H4 (cell line): Measurements from ENCODE around the gene ZEB2. TPM values are rescaled to one million over a fixed set of nuclear protein-coding genes. Genes with fewer than 3 reads are reported as not detected.

ENCODE experiments used
- DNase-seq: peaks from one replicate; pipeline ENCODE4 v3.0.0-alpha.2; 2015; ENCODE audit warnings: low spot score
- total RNA-seq: library from RNA; depleted of rRNA; stranded (reverse); fragments of >200 nt; shearing (Covaris generic); gene quantifications from 2 replicates; pipeline ENCODE4 v1.2.3, GENCODE V29; 2014

Gene ZEB2
- total RNA-seq, 1 experiment from 2014 or later, result 17.0 TPM

DNA sequence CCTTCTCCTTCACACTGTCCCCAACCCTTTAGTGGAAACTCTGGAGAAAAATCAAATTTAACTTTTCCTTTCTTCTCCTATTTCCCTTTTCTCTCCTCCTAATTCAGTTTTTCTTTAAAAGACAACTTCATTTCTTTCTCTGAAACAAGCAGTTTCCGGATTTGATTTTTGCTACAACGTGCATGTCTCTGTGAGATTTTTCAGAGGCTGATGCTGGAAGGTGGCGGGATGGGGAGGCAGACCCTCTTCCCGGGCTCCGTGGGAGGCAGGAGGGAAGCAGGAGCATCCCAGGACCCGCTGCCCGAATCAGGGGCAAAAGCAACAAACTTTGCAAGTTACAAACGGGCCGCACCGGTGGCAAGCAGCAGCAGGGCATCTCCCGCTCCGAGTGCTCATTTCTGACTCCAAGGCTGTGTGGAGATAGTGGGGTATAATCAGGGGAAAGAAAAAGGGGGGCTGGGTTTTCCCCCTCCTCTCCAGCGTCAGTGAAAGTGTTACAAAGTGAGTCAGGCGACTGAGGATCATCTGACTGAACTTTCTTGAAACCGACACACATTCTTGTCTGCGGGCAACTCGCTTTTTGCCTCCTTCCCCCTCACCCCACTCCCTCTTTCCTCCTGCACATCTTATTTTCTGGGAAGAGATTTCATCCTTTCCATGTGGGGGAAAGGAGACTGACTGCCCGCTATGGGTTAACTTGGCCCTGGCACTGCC, 6.4 kb downstream of the ZEB2 start:
- DNase-seq, result no peak

DNA sequence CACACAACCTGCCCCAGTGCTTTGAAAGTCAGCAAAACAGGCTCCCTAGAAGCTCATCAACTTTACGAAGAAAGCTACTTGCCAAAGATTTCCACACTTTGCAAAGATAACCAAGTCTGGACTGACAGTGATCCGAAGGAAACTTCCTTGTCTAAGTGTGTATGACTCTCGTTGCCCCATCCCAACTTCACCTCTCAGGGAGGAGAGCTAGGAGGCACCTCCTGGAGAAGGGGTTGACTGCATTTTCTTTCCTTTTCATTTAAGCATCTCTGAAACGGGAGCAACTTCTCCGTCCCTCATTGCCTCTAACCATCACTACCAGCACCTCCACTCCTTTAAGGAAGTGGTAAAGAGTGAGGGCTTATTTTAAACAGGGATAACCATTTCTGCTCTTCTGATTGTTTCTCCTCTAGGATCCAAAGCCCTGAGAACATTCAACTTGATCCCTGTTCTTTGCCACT, 7.0 kb downstream of the ZEB2 start:
- DNase-seq, result no peak

DNA sequence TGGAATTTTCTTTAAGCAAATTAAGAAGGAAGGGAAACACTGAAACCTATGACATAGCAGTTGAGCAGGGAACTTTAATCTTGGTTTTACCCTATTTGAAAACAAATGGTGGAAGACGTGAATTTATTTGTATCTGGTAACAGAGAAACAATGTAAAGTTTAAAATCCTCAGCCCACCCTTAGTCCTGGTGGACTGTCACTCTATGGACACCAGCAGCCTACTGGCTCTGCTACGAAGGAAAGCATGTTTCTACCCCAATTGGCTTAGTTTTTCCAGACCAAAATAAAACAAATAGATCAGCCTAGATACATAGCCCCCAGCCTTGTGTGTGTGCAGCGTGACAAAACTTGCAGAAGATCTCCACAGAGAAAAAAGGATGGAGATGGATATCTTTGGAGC, 7.4 kb downstream of the ZEB2 start:
- no peak for DNase-seq

DNA sequence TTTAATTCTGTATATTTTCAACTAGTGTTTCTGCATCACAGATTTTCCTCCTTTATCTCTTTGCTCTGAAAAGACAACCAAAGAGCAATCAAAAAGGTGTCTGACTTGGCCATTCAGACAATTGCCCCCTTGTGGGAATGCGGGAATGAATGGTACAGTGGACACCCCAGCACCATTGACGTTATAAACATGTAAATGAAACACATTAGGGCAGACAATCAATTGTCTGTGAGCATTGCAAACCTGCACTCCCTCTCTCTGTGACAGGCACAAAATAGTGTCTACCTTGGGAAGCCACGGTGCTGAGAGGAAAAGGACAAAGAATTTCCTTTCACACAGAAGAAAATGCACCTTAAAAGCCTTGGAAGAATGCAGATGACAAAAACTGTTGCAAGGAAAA, 8.0 kb downstream of the ZEB2 start:
- no peak for DNase-seq

DNA sequence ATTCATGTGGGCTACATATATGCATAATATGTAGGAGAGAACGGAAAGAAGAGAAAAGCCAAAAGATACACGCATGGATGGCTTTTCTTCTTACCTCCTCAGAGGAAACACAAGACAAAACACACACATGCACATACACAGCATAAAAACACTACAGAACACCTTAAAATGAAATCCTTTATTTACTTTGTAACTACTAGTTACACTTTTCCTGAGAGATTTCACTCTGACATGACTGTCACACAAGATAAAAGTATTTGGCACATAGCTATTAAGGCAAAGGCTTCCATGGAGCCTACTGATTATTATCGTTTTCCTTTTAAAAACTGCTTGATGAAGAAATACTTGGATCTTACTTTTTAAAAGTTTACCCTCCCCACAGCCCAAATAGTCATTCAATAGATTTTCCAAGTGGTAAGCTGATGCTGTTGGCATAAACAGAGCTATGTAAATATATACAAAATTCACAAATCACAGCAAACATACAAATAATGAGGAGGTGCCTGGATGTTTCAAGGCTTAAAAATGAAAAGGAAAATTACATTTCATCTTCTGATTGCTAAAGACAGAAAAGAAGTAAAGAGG, 8.6 kb downstream of the ZEB2 start:
- DNase-seq, result no peak

DNA sequence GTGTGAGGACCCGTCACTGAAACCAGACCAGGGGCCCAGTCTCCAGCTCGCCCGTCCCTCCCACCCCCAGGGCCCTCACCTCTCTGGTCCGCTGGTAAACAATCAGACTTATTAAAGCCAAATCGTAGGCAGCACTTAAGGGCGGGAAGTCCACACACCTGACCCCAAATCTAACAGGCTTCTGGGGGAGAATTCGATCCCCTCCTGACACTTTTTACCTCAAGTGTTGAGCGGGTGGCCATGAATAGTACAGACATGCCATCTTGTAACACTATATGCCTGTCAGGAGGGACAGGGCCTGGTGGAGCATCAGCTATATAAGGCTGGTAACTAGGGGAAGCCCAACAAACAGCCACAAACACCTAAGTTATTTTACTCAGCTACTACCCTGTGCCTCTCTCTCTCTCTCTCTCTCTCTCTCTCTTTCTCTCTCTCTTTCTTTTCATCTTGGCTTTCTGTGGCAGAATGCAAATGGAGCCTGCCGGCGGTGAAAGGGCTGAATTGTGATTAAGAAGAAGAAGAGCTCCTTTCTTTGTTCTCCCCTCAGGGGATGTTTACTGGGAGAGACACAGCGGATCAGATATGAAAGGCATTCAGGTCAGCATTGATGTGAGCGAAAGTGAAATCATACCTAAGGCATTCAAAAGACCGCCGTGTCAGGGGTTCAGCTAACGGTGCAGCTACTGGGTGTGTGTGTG, 9.5 kb downstream of the ZEB2 start:
- DNase-seq, result no peak

DNA sequence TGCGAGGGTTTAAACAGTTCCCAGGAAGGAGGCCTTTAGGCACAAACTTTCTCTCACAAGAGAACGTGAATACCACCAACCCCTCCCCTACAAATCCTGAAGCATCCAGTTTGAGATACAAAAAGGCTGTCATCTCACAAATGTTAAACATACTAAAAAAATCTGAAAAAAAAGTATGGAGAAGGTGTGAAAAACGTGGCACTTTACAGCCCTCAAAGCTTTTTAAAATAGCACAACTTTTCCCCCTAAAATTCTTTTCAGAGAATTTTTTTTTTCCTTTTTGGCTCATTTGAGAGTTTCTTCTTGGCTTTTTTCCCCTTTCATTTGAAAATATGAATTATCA, 10.1 kb downstream of the ZEB2 start:
- no peak for DNase-seq

DNA sequence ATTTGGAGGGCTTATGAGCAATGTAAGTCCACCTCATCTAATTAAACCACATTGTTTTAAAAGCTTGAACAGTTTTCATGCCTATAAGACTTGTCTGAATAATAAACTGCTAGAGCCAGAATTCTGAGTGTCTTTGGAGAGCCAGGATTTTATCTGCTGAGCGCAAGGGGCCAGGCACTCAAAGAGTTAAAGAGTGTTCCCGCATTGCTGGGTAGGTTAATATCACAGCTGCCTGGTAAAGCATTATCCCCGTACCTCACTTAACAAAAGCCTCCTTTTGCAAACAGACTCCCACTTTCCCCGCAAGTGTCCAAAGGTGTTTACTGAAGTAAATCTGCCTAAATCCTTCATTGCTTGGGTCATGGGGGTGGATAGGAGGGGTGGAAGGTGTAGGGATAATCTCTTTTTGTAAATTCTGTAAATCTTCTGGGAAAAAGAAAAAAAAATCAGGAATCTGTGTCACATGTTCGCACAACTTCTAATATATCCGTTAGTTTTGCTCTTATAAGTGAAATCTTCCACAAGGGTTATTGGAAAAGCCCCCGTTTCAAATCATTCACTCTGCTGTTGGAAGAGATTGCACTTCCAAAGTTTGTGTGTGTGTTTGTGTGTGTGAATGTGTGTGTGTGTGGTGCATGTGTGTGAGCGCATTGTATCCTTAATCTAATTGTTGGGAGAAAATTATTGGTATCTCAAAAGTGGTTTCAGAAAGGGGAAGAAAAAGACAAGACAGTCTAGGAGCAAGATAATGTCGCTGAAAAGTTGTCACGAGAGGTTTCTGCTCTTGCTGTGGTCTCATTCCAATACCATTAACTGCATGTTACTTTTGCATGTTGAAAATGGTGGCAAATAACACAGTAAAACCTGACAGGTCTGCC, 10.7 kb downstream of the ZEB2 start:
- no peak for DNase-seq

DNA sequence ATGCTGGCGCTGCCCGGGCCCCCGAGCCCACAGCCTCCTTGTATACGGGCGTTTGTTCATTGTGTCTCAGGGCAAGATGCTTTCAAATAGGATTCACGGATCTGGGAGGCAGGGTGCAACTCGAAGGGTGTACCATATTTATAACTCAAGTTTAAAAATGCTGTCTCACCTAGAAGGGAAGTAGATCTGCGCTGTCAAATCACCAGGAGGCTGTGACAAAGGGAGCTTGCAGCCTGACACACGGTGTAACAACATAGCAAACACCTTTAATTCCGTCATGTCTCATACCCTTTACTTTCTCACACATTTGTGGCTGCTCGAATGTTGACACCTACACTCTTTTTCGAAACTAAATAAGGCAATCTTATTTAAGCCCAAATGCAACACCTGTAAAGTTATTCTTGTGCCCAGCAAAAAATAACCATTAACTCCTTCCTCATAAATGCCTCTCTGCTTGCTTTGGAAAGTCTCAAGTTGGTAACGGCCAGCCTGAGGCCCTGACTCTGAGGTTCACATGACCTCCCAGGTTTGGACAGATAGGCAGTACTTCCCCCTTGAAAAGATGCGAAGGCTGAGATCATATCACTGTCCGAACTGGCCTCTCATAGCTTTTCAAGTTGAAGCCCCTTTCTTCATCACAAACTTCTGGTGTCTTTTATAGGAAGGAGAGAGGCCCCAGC, 11.6 kb downstream of the ZEB2 start:
- DNase-seq, result no peak

DNA sequence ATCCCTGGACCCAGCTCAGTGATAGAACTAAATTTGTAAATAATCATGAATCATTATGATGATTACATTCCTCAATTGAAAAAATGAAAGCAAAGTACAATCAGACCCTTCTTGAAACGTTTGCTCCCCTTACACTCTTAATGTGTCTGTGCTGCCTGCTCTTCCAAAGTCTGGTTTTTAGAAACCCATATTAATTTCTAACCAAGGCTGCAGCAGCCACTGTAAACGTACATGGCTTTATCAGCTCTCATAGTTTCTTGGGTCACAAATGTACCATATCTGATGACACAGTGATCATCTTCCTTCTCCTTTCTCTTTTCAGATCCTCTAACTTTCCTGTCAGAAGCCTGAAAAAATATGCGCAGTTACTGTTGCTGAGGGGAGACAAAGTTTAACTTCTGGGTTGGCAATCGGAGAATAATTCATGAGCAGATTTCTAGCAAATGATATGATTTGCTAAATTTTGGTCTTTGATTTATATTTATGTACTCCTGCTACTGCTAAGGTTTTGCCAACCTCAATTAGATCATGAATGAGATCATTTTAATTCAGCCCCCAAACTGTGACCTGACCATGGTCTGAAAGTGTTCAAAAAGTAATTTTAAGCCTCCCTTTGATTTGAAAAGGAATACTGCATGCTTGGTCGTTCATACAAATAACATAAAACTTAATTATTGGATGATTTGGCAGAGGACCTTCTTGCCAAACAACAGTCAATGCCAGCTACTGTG, 12.3 kb downstream of the ZEB2 start:
- DNase-seq, result no peak

DNA sequence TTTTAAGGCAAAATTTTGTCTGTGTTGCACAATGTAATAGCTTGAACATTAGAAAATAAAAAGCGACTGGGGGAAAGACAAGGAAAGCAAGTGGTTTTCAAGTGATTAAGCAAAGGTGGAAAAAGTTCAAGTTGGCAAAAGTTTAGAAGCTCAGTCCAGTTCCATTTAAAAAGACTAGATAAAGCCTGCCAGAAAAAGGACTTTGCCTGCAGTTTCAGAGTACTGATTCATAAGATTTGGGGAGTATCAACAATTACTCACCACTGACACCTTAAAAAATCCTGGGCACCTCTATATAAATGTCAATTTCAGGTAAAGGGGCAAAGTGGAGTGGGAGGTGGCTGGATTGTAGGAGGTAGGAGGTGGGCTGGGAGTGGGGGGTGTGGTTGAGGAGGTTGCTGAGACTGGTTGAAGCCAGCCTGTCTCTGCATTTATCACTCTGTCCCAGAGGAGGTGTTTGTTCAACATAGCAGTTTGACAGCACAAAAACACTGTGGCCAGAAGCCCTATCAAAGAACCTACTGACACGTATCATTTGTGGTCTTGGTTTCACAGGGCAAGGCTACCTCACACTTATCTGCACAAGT, 14.6 kb downstream of the ZEB2 start:
- DNase-seq, result no peak

DNA sequence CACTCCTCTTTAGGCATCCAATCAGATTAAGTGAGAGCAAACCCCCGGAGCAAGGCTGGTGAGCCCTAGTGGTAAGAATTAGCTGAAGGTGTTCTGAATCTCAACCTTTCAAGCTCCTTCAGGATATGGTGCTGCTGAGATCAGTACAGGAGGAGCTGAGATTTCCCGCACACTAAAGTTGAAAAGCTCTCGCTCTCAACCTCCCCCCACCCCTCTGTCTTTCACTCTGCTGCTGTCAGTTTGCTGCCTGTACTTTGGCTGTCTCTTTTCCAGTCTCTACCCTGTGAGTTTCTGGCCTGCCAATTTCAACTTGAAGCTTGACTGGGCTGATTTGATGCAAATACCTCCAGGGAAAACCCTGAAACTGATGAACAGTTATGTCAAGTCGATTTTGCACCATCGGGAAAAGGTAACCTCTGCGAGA, 15.7 kb downstream of the ZEB2 start:
- DNase-seq, result no peak

DNA sequence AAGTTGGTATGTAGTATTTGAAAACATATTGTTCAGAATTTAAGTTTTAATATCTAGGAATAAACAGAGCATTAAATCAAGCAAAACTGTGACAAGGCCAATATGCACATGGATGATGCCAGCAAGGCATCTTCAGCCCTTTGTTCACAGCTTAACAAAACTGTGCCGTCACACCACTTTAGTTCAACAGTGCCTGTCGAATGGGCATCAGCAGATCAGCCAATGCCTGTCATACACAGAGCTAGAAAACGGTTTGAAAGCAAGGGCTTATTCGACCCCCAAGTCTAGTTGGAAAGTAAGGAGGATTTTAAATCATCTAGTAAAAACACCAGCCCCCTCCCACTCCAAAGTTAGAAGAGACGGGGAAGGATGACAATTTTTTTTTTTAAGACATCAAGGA, 16.7 kb downstream of the ZEB2 start:
- DNase-seq, result no peak

DNA sequence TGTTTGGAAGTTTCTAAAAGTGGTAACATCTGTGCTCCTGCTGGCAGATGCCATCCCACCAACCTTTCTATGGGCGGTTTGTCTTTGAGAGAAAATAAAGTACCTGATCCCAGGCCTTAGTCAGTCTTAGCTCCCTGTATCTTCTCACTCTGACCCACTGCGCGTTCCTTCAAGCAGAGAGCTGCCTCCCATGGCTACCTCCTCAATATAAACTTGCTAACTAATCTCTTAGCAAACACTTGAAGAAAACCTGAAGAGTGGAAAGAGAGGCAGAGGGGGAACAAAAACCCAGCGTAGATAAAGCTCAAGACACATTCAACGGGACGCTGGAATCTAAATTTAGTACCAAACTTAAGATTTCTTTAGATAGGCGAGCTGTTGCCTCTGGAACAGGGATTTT, 17.6 kb downstream of the ZEB2 start:
- no peak for DNase-seq

DNA sequence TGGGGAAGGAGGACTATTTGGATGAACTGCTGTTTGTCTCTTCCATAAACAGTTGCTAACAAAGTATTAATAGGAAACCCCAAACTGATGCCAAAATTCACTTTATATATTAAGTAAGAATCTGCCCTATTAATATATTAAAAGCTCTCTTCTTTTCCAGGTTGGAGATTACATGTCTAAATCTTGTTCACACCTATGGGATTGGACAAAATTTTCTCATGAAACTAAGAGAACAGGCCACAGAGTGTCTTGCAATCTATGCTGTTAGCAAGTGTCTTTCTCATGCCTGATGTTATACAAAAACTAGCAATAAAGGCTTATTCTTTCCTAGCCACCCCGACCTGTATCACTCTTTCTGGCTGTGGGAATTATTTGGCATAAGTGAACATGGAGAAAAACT, 18.3 kb downstream of the ZEB2 start:
- no peak for DNase-seq

DNA sequence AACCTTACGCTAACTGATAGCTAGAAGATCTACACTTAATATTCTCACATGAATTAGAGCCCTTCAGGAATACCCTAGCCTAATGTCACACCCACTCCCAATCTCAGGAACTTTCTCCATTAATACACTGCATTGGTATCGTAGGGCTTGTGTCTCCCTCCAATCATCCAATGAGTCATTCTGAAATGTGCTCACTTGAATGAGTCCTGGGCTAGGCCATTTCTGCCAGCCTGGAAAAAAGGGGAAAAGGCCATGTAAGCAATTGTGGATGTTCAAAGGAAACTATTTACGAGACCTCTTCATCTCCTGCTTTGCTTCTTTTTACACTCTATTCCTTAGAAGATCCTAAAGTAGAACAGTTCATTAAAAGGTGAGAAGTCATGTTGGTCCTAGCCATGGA, 18.8 kb downstream of the ZEB2 start:
- no peak for DNase-seq

DNA sequence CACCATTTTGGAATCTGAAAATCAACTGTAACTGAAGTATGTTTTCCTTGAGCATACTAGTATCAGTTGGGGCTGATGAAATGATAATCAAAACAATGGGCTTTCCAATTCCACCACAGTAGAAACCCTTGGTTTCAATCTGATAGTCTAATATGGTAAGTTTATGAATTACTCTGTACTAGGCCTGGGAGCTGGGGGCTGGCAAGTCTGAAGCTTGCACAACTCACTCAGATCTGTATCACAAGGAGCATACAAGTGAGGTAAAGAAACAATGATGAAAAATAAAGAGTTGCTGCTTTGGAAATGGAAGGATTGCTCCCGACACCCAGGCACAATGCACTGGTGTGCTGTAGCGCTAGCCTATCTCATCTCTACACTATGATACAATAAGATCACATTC, 19.4 kb downstream of the ZEB2 start:
- DNase-seq, result no peak

DNA sequence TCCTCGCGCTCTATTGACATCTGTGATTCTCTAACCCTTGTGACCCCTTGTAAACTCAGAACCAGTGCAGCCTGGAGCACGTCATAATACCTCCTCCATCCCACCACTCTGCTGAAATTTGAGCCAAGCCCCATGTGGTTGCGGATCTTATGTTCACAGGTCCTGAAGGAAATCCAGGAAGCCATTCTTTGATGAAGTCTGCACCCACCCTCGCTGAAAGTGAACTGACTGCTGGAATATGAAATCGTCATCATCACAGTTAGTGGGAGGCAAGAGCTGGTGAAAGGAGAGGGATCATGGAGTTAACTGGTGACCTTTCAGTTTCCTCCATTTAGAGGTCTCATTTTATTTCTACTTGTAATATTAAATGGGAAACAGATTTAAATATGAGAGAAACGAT, 21.6 kb downstream of the ZEB2 start:
- no peak for DNase-seq

DNA sequence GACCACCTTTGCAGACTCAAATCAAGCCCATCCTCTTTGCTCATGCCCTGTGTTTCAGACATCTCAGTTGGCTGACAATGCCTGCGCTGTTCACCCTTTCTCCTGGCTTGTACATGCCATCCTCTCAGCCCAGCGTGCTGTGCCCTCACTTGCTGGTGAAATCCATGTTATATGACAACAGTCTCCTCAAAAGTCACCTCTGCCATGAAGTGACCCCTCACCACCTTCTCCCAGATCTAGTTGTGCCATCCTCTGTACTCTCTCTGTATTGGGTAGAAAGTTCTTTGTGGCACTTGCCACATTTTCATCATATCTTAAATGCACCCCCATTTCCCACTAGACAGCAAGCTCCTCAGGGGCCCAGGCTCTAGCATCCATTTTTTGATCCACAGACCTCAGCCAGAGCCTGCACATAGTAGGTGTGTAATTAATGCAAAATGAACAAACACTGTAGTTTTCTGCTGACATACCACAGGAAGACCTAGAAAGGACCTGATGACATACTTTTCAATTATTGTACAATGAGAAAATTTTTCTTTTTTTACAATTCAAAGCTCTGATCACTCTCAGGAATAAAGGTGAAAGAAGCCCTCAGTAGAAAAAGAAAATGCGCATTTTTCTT, 22.8 kb downstream of the ZEB2 start:
- no peak for DNase-seq
